Dermis blood vessel endothelial cell (primary cell): Measurements from ENCODE around the gene KLK2. TPM values are rescaled to one million over a fixed set of nuclear protein-coding genes. Genes with fewer than 3 reads are reported as not detected.

Source experiments
- DNase-seq: peaks from one replicate; pipeline ENCODE4 v3.0.0; 2010
- total RNA-seq: library from RNA; depleted of rRNA; stranded (reverse); fragments of >200 nt; gene quantifications from 2 replicates; pipeline ENCODE4 v1.2.3, GENCODE V29; 2014

KLK2 gene
- total RNA-seq, 1 donor from 2014 or later = not detected

DNA sequence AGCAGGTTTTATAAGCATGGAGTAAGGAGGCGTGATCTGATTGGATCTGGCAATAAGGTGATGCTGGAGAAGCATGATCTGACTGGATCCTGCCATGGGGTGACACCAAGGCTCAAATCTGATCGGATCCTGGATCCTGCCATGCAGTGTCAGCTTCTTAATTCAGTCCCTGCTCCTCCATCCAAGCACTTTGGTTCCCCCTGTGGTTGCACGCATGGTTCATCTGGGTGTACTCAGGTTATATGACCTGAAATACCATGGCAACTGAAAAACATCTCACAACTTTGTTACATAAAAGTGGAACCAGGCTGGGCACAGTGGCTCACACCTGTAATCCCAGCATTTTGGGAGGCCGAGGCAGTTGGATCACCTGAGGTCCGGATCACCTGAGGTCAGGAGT is 55.6 kb downstream of the KLK2 start:
- no peak for DNase-seq

Other genes with a start within 250 kb of the KLK2 start
- under 0.01 TPM in 1 of 2 replicates, not detected in the other for gene SYT3, start 233.6 kb upstream of the KLK2 start, total RNA-seq
- 0.28 TPM in 1 of 2 replicates, not detected in the other for gene C19orf81, start 224.0 kb upstream of the KLK2 start, total RNA-seq
- 0.09 and 0.17 TPM in 2 replicates for gene SHANK1, start 153.6 kb upstream of the KLK2 start, total RNA-seq
- 0.17 and 0.84 TPM in 2 replicates for gene CLEC11A, start 150.1 kb upstream of the KLK2 start, total RNA-seq
- gene GPR32, start 103.0 kb upstream of the KLK2 start, total RNA-seq = not detected in 2 replicates
- not detected in 2 replicates for gene ACP4, start 83.0 kb upstream of the KLK2 start, total RNA-seq
- not detected in 2 replicates for gene KLK1, start 49.7 kb upstream of the KLK2 start, total RNA-seq
- not detected in 2 replicates for gene KLK15, start 39.9 kb upstream of the KLK2 start, total RNA-seq
- gene KLK3, start 18.5 kb upstream of the KLK2 start, total RNA-seq = not detected in 2 replicates
- gene KLK4, start 38.0 kb downstream of the KLK2 start, total RNA-seq = not detected in 2 replicates
- not detected in 2 replicates for gene KLK5, start 79.6 kb downstream of the KLK2 start, total RNA-seq
- gene KLK6, start 96.2 kb downstream of the KLK2 start, total RNA-seq = not detected in 2 replicates
- under 0.01 TPM in 1 of 2 replicates, not detected in the other for gene KLK7, start 110.5 kb downstream of the KLK2 start, total RNA-seq
- gene KLK8, start 128.2 kb downstream of the KLK2 start, total RNA-seq = not detected in 2 replicates
- 0.09 and 1.0 TPM in 2 replicates for gene KLK10, start 146.3 kb downstream of the KLK2 start, total RNA-seq
- not detected in 2 replicates for gene KLK11, start 153.2 kb downstream of the KLK2 start, total RNA-seq
- not detected in 2 replicates for gene KLK12, start 161.6 kb downstream of the KLK2 start, total RNA-seq
- not detected in 2 replicates for gene KLK13, start 191.7 kb downstream of the KLK2 start, total RNA-seq
- gene KLK14, start 209.4 kb downstream of the KLK2 start, total RNA-seq = not detected in 2 replicates
- 10.0 and 15.8 TPM in 2 replicates for gene CTU1, start 235.0 kb downstream of the KLK2 start, total RNA-seq